ENCODE measurements around the gene RNFT2.

The RNFT2 gene

DNA sequence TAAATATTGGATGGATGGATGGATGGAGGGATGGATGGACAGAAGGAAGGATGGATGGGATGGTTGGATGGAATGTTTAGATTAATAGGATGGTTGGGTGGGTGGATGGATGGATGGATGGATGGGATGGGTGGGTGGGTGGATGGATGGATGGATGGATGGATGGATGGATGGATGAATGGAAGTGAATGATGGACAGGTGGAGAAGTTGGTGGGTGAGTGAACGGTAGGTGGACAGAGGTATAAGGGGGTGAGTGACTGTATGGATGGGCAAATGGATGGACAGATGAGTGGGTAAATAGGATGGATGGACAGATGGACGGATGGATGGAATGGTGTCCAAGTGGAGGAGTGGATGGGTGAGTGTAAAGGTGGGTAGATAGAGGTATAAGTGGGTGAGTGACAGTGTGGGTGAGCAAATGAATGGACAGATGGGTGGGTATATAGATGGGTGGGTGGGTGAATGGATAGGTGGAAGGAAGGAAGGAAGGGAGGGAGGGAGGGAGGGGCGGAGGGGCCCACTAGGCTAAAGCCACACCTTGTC is 101.2 kb downstream of the RNFT2 start:
- Mint-ChIP-seq H3K4me3 (no peak overlapping the region), H3K4me1 (ENCODE audit: low read depth) (no peaks in the 10 kb centered on the region), H3K36me3 (ENCODE audit: low read depth) (peaks cover 15% of the 10 kb centered on the region), H3K9me3 (no peaks in the 10 kb centered on the region), H3K27me3 (no peaks in the 10 kb centered on the region), H3K27ac (no peak overlapping the region)

DNA sequence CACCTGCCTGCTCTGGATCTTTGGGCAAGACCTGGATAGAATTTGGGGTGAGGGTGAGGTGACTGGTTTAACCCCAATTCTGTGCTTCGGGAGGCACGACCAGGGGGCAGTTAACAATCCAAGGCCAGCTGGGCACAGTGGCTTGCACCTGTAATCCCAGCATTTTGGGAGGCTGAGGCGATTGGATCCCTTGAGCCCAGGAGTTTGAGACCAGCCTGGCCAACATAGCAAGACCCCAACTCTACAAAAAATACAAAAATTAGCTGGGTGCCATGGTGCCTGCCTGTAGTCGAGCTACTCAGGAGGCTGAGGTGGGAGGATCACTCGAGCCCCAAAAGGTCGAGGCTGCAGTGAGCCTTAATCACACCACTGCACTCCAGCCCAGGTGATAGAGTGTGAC is 105.0 kb downstream of the RNFT2 start:
- H3K4me3 Mint-ChIP-seq = no peak overlapping the region
- no peak overlapping the region for H3K27ac Mint-ChIP-seq
- H3K9me3 Mint-ChIP-seq = no peaks in the 10 kb centered on the region
- H3K4me1 Mint-ChIP-seq (ENCODE audit: low read depth) = no peaks in the 10 kb centered on the region
- no peaks in the 10 kb centered on the region for H3K36me3 Mint-ChIP-seq (ENCODE audit: low read depth)
- H3K27me3 Mint-ChIP-seq = no peaks in the 10 kb centered on the region

DNA sequence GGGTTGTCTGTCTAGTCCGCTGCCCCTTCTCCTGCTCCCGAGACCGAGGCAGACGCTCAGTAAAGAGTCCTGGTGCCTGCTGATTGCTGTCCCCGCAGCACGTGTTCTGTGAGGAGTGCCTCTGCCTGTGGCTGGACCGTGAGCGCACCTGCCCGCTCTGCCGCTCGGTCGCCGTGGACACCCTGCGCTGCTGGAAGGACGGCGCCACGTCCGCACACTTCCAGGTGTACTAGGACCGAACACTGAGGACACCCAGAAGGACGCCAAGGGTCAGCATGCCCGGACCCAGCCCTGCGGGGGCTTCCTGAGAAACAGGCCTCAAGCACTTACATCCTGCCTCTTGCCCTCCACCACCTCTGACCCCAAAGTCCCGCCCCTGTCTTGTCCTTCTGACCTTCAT is 111.1 kb downstream of the RNFT2 start:
- Mint-ChIP-seq H3K4me3 (no peak overlapping the region), H3K27me3 (no peaks in the 10 kb centered on the region)

DNA sequence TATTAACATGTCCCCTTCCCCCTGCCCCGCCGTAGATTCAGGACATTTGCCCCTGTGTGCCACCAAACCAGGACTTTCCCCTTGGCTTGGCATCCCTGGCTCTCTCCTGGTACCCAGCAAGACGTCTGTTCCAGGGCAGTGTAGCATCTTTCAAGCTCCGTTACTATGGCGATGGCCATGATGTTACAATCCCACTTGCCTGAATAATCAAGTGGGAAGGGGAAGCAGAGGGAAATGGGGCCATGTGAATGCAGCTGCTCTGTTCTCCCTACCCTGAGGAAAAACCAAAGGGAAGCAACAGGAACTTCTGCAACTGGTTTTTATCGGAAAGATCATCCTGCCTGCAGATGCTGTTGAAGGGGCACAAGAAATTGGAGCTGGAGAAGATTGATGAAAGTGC is 114.2 kb downstream of the RNFT2 start:
- Mint-ChIP-seq H3K4me1 (ENCODE audit: low read depth) (peaks cover under 1% of the 10 kb centered on the region), H3K36me3 (ENCODE audit: low read depth) (no peaks in the 10 kb centered on the region), H3K4me3 (no peak overlapping the region), H3K27me3 (peaks cover 8% of the 10 kb centered on the region), H3K9me3 (no peaks in the 10 kb centered on the region), H3K27ac (no peak overlapping the region)

More for the DNA sequence above, 111.1 kb downstream of the RNFT2 start:
- no peaks in the 10 kb centered on the region for H3K36me3 Mint-ChIP-seq (ENCODE audit: low read depth)
- no peak overlapping the region for H3K27ac Mint-ChIP-seq
- H3K4me1 Mint-ChIP-seq (ENCODE audit: low read depth) = no peaks in the 10 kb centered on the region
- no peaks in the 10 kb centered on the region for H3K9me3 Mint-ChIP-seq

DNA sequence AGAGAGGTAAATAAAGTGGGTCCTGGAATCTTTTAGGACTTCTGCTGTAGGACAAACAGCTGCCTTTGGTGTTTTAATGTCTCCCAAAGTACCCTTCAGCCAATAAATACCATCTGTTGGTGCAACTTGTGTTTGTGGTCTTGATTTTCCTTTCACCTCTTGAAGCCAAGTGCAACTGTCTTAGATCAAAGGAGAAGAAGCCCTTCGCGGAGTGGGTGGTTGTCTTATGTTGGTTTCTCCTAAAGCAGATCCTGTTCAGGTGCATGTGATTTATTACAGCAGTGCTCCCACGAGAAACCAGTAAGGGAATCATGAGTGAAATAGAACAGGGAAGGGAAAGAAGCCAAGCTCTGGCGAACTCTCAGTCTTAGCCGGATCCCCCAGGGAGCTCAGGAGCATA is 115.4 kb downstream of the RNFT2 start:
- Mint-ChIP-seq H3K4me3 (no peak overlapping the region), H3K27ac (no peak overlapping the region), H3K27me3 (peaks cover 16% of the 10 kb centered on the region), H3K36me3 (ENCODE audit: low read depth) (no peaks in the 10 kb centered on the region), H3K9me3 (no peaks in the 10 kb centered on the region), H3K4me1 (ENCODE audit: low read depth) (peaks cover 6% of the 10 kb centered on the region)

DNA sequence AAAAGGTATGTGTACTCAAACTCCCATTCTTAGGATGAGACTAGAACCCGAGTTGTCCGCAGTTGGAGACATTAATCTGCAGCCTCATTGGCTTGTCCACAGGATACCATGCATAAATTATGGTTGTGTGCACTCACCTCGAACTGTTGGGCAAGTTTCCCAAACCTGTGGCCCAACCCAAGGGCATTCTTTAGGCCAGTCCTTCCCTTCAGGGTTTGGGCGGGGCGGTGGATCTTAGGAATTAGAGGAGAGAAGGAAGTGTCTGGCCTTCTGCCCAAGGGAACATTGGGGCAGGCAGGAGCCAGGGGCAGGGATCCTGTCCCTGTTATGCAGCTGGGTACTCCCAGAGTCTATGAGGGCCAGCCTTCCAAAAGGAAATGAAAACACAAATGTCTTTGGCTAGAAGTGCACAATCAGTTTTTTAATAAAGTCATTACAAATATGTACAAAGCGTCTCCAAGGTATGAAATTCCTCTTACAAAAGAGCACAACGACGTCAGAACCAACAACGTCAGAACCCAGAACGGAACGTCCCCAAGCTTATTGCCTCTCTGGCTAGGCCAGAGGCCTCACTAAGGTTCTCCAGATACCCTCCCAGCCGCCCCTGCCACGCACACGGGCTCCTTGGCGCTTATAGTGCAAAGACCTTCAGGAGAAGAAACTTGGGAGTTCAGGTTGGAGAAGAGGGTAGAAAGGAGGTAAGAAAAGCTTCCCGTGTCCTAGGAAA is 117.8 kb downstream of the RNFT2 start:
- Mint-ChIP-seq H3K4me3 (no peak overlapping the region), H3K4me1 (ENCODE audit: low read depth) (peaks cover 11% of the 10 kb centered on the region), H3K9me3 (no peaks in the 10 kb centered on the region), H3K36me3 (ENCODE audit: low read depth) (no peaks in the 10 kb centered on the region), H3K27ac (no peak overlapping the region), H3K27me3 (peaks cover 29% of the 10 kb centered on the region)

DNA sequence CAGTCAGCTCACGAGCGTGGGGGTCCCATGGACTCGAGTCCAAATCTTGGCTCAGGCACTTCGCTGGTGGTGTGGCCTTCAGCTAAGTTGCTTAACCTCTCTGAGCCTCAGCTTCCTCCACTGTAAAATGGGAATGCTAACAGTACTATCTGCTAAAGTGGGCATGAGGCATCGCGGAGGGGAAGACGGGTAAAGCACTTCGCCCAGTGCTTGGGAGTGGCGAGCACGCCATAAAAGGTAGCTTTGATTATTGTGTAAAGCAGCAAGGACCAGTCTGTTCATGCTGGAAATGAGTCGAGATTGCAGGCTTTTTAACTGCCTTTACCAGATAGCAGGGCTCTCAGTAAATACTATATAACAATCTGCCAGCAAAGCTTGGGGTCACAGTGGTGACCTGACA is 118.6 kb downstream of the RNFT2 start:
- Mint-ChIP-seq H3K9me3 (no peaks in the 10 kb centered on the region), H3K27ac (no peak overlapping the region), H3K27me3 (peaks cover 29% of the 10 kb centered on the region), H3K4me3 (no peak overlapping the region), H3K36me3 (ENCODE audit: low read depth) (no peaks in the 10 kb centered on the region), H3K4me1 (ENCODE audit: low read depth) (peaks cover 15% of the 10 kb centered on the region)

DNA sequence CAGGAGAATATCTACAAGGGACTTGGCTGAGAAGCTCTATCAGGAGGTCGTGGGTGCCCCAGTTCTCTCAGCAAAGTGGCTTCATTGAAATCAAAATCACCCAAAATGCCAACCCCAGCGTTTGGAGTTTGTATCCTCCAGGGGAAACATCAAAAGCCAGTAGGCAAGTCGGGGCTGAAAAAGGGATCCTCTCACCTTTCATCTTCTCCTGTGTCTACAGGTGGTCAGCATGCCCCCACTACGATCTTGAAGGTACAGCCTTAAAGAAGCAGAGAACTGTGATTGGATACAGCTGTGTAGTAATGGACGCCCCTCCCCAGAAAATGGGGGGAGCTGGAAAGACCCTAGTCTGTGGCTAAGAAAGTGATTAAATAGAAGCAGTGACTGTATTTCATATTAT is 121.0 kb downstream of the RNFT2 start:
- H3K4me1 Mint-ChIP-seq (ENCODE audit: low read depth) = peaks cover 16% of the 10 kb centered on the region
- H3K27ac Mint-ChIP-seq = no peak overlapping the region
- H3K36me3 Mint-ChIP-seq (ENCODE audit: low read depth) = no peaks in the 10 kb centered on the region
- H3K27me3 Mint-ChIP-seq = peaks cover 37% of the 10 kb centered on the region
- peaks cover 5% of the 10 kb centered on the region for H3K9me3 Mint-ChIP-seq
- H3K4me3 Mint-ChIP-seq = no peak overlapping the region

DNA sequence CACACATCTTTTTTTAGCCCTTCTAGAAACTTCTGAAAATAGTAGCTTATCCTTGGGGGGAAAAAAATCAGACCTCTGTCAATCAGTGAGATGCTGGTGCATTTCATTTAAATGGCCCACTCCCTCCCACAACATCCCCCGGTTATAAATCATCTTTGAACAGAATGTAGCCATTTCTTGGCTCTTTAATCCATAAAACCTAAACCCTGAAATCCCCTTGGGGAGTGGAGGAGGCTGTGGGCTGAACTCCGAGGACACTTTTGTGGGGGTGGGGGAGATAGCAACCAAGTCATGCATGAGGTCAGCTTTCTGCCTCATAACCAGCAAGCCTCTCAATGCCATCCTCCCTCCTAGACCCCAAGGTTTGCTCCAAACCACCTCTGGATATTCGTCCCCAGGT is 122.1 kb downstream of the RNFT2 start:
- Mint-ChIP-seq H3K4me3 (no peak overlapping the region), H3K4me1 (ENCODE audit: low read depth) (peaks cover 16% of the 10 kb centered on the region), H3K27ac (no peak overlapping the region), H3K36me3 (ENCODE audit: low read depth) (no peaks in the 10 kb centered on the region), H3K9me3 (peaks cover 5% of the 10 kb centered on the region), H3K27me3 (peaks cover 37% of the 10 kb centered on the region)

DNA sequence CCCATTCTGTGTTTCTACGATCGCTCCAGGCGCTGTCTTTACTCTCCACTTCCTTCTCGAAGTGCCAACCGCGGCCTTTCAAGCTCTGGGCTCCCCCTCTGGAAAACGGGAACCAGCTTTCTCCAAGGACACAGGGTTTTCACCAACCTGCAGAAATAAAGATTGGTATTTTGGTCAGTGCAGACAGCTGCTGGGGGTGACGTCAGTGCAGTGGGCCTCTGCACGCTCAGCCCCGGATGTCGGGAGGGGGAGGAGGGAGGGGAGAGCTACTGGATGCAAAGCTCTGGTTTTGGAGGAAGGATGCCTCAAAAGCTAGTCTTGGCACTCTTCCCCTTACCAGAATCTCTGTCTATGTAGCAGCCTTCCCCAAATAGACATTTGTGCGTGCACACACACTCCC is 123.2 kb downstream of the RNFT2 start:
- peaks cover 16% of the 10 kb centered on the region for H3K4me1 Mint-ChIP-seq (ENCODE audit: low read depth)
- H3K4me3 Mint-ChIP-seq = no peak overlapping the region
- H3K9me3 Mint-ChIP-seq = peaks cover 5% of the 10 kb centered on the region
- no peaks in the 10 kb centered on the region for H3K36me3 Mint-ChIP-seq (ENCODE audit: low read depth)
- H3K27ac Mint-ChIP-seq = no peak overlapping the region
- H3K27me3 Mint-ChIP-seq = peaks cover 30% of the 10 kb centered on the region

DNA sequence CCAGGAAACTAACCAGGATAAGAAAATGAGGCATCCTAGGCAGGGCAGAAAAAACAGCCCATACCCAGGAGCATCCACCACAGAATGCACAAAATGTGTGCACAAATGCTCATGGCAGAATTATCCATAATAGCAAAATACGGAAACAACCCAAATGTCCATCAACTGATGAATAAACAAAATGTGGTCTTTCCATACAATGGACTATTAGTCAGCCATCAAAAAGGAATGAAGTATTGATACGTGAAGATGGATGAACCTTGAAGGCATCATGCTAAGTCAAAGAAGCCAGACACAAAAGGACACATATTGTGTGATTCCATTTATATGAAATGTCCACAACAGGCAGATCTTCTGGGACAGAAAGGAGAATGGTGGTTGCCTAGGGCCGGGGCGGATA is 124.1 kb downstream of the RNFT2 start:
- H3K27me3 Mint-ChIP-seq = peaks cover 30% of the 10 kb centered on the region
- H3K9me3 Mint-ChIP-seq = peaks cover 5% of the 10 kb centered on the region
- no peak overlapping the region for H3K4me3 Mint-ChIP-seq
- H3K36me3 Mint-ChIP-seq (ENCODE audit: low read depth) = no peaks in the 10 kb centered on the region
- H3K4me1 Mint-ChIP-seq (ENCODE audit: low read depth) = peaks cover 16% of the 10 kb centered on the region
- H3K27ac Mint-ChIP-seq = no peak overlapping the region

DNA sequence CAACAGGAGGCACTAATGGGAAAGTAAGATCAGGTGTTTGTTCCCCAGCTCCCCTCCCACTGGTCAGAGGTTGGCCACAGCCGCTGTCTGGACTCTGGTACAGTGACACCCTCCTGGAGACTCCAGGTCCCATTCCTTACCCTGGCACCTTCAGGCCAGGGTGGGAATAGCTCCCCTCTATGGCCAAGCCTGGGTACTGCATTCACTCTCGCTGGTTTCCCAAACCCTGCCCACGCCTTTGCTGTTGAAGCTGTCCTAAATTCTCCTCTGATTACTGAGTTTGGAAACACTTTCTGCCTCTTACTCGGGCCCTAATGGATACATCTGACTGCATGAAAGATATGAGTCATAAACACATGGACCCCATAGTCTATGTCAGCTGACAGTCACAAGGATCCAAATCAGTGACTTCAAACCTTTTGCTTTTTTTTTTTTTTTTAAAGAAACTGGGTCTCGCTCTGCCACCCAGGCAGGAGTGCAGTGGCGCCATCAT is 125.2 kb downstream of the RNFT2 start:
- H3K4me3 Mint-ChIP-seq = no peak overlapping the region
- H3K4me1 Mint-ChIP-seq (ENCODE audit: low read depth) = peaks cover 10% of the 10 kb centered on the region
- H3K27me3 Mint-ChIP-seq = peaks cover 20% of the 10 kb centered on the region
- H3K9me3 Mint-ChIP-seq = peaks cover 5% of the 10 kb centered on the region
- no peaks in the 10 kb centered on the region for H3K36me3 Mint-ChIP-seq (ENCODE audit: low read depth)
- no peak overlapping the region for H3K27ac Mint-ChIP-seq

DNA sequence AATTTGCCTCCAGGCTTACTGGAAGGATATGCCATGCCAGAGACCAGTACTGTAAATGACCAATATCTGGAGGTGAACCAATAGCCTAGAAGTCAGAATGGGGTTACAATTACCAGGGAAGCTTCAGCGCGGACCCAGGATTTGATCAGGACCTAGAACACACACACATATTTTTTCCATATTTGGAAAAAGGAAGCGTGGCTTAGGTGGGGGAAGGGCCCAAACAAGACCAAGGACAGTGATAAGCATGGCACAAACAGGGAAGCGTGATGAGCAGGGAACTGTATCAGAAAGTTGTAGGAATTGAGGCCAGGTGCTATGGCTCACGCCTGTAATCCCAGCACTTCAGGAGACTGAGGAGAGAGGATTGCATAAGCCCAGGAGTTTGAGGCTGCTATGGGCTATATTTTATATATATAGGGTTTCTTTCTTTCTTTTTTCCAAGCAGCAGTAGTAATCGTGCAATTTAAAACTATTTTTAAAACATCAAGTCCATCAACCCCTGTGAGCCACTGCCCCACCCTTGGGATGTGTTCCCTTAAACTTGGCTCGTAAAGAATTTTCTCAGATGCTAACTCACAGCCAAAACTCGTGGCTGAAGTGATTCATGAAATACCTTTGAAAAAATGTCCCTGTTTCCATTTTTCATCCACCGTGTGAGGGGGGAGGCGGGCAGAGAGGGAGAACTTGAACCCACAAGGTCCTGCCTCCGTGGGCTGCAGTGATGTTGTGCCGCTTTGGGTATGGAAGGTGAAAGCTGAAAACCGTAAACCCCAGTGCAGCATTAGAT is 126.5 kb downstream of the RNFT2 start:
- H3K4me1 Mint-ChIP-seq (ENCODE audit: low read depth) = peaks cover 10% of the 10 kb centered on the region
- H3K27ac Mint-ChIP-seq = no peak overlapping the region
- peaks cover 5% of the 10 kb centered on the region for H3K9me3 Mint-ChIP-seq
- H3K36me3 Mint-ChIP-seq (ENCODE audit: low read depth) = no peaks in the 10 kb centered on the region
- H3K4me3 Mint-ChIP-seq = no peak overlapping the region
- H3K27me3 Mint-ChIP-seq = peaks cover 12% of the 10 kb centered on the region

DNA sequence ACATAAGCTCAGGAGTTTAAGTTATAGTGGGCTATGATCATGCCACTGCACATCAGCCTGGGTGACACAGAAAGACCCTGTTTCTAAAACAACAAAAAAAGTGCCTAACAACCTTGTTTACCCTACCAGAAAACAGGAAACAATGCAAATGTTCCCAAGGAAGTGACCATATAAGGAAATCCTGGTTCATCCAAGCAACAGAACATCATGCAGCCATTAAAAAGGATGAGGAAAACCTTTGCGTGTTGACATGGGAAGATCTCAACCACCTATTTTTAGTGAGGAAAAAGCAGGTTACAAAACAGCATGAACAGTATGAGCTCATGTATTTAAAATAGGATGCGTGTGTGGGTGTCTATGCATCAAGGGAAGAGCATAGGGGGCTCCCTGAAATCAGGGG is 129.4 kb downstream of the RNFT2 start:
- no peaks in the 10 kb centered on the region for H3K4me1 Mint-ChIP-seq (ENCODE audit: low read depth)
- H3K9me3 Mint-ChIP-seq = no peaks in the 10 kb centered on the region
- no peak overlapping the region for H3K27ac Mint-ChIP-seq
- H3K27me3 Mint-ChIP-seq = peaks cover under 1% of the 10 kb centered on the region
- no peaks in the 10 kb centered on the region for H3K36me3 Mint-ChIP-seq (ENCODE audit: low read depth)
- H3K4me3 Mint-ChIP-seq = no peak overlapping the region

DNA sequence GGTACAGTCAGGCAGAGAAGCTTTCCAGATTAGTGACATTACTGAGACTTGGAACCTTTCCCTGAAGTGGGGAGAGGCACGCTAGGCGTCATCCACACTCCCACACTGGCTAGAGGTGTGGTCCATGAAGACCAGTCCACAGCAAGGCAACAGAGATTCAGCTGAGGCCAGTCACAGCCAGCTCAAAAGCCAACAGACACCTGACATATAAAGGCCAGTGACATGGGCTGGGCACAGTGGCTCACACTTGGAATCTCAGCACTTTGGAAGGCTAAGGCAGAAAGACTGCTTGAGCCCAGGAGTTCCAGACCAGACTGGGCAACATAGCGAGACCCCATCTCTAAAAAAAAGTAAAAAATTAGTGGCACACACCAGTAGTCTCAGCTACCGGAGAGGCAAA is 132.2 kb downstream of the RNFT2 start:
- Mint-ChIP-seq H3K27ac (no peak overlapping the region), H3K27me3 (peaks cover 11% of the 10 kb centered on the region), H3K9me3 (peaks cover 4% of the 10 kb centered on the region), H3K4me3 (no peak overlapping the region), H3K4me1 (ENCODE audit: low read depth) (no peaks in the 10 kb centered on the region), H3K36me3 (ENCODE audit: low read depth) (no peaks in the 10 kb centered on the region)

Data from stimulated activated naive CD8-positive, alpha-beta T cell treated with anti-CD3 and anti-CD28 coated beads, Interleukin-15, Interleukin-2, amounts not matched to agents 100 ng/mL and 50 ng/mL, for 24 hours (primary cell).